Panc1 (cell line): Measurements from ENCODE around the gene RBCK1. TPM values are rescaled to one million over a fixed set of nuclear protein-coding genes. Genes with fewer than 3 reads are reported as not detected.

Experiments used
- ATAC-seq: fragments of 200-7000 bp; cut with Tn5 transposase; 2 replicates; pipeline ENCODE4 v1.9.1; 2020; ENCODE audit warnings: mild to moderate bottlenecking, moderate library complexity
- BruUV-seq: library from RNA; stranded (reverse); fragments of 400-500 nt; replicated peaks from 2 replicates; lab custom pipeline; 2021; lab: Mats Ljungman, UMichigan
- CTCF ChIA-PET: fragments of 300-600 bp; sonication (Branson Sonifier 250); formaldehyde crosslinking; loops from one replicate; lab custom pipeline; 2022; ENCODE audit warnings: antibody characterized with exemption; lab: Charles Lee
- POLR2A ChIA-PET: fragments of 300-600 bp; sonication (Branson Sonifier 250); formaldehyde crosslinking; loops from one replicate; lab custom pipeline; 2022; ENCODE audit warnings: antibody characterized with exemption; lab: Charles Lee
- DNase-seq: peaks from one replicate; pipeline ENCODE4 v3.0.0-alpha.2; 2010; ENCODE audit warnings: low read depth, low spot score
- H3K27ac ChIP-seq: 2 replicates; pipeline ENCODE4 v1.5.1; 2011; ENCODE audit warnings: mild to moderate bottlenecking, low read length, inconsistent platforms
- H3K27me3 ChIP-seq: fragments of 200-500 bp; sonication (Bioruptor generic); 2 replicates; pipeline ENCODE4 v1.6.0; 2014; ENCODE audit warnings: low read length, inconsistent platforms; ENCODE audit not compliant: control insufficient read depth, insufficient read depth
- H3K36me3 ChIP-seq: fragments of 200-500 bp; sonication (Bioruptor generic); 2 replicates; pipeline ENCODE4 v1.5.1; 2014; ENCODE audit warnings: inconsistent platforms, mild to moderate bottlenecking, low read length, moderate library complexity; ENCODE audit not compliant: control insufficient read depth, insufficient read depth
- H3K4me1 ChIP-seq: 2 replicates; pipeline ENCODE4 v1.5.1; 2011; ENCODE audit warnings: inconsistent platforms, mild to moderate bottlenecking, low read length, moderate library complexity; ENCODE audit not compliant: control insufficient read depth, insufficient read depth
- H3K4me3 ChIP-seq, 2 experiments: 2 replicates each; pipeline ENCODE4 v1.5.1; 2011 to 2012; ENCODE audit warnings: low read depth in 2 of 2, low read length in 2 of 2, mild to moderate bottlenecking in 2 of 2, inconsistent platforms in 1 of 2, moderate library complexity in 1 of 2
- H3K9me3 ChIP-seq: fragments of 200-500 bp; sonication (Bioruptor generic); 2 replicates; pipeline ENCODE4 v1.5.1; 2014; ENCODE audit warnings: low read depth, mild to moderate bottlenecking, inconsistent platforms, low read length, moderate library complexity; ENCODE audit not compliant: control insufficient read depth, insufficient read depth
- CTCF ChIP-seq: fragments of 450-650 bp; IDR thresholded peaks from 2 replicates; pipeline ENCODE4 v1.5.1; 2017; ENCODE audit warnings: mild to moderate bottlenecking
- POLR2AphosphoS5 ChIP-seq: IDR thresholded peaks from 2 replicates; pipeline ENCODE4 v1.6.1; 2012; ENCODE audit warnings: mild to moderate bottlenecking, low read depth, low read length, moderate library complexity
- REST ChIP-seq, 2 experiments: IDR thresholded peaks; 2 replicates each; pipeline ENCODE4 v1.6.1; 2011 to 2012; ENCODE audit warnings: low read depth in 2 of 2, control low read depth in 1 of 2, low read length in 1 of 2, mild to moderate bottlenecking in 1 of 2, moderate library complexity in 1 of 2; ENCODE audit not compliant: insufficient read depth in 1 of 2
- SIN3A ChIP-seq: IDR thresholded peaks from 2 replicates; pipeline ENCODE4 v1.6.1; 2012; ENCODE audit warnings: low read depth, mild to moderate bottlenecking, low read length, moderate library complexity, borderline replicate concordance; ENCODE audit not compliant: insufficient read depth
- TCF7L2 ChIP-seq: IDR thresholded peaks from 2 replicates; pipeline ENCODE4 v1.6.1; 2011; ENCODE audit warnings: mild to moderate bottlenecking, low read depth, low read length, inconsistent platforms
- in situ Hi-C: cut with HindIII; loops from 2 replicates; pipeline ENCODE4 v1.10.0; 2016; ENCODE audit warnings: low sequenced_read_pairs, low pct_unique_long_range_greater_than_20kb
- intact Hi-C: fragments of 100-400 bp; cut with micrococcal nuclease; formaldehyde crosslinking; loops from one replicate; pipeline ENCODE4 v1.10.0; 2022; ENCODE audit not compliant: unreplicated experiment
- total RNA-seq: library from RNA; stranded (reverse); gene quantifications from one replicate; pipeline ENCODE4 v1.2.1, GENCODE V29; 2021; ENCODE audit not compliant: unreplicated experiment

Gene RBCK1
- total RNA-seq, 1 experiment from 2014 or later, result 97.1 TPM

- Histone ChIP-seq H3K27me3 (no peaks in the 10 kb centered on the region), H3K4me1 (no peaks in the 10 kb centered on the region), H3K9me3 (no peaks in the 10 kb centered on the region), H3K27ac (no peak overlapping the region), H3K4me3 (no peak overlapping the region), H3K36me3 (peaks cover 5% of the 10 kb centered on the region; the same call in 1 of the 2 replicates)
- intact Hi-C loops, result loop anchor here (5.0 kb wide), 1 partner anchor 83 kb away; no protein-coding TSS in a partner anchor
- ChIA-PET CTCF (no interaction called here), POLR2A (no interaction called here)
- no TSS peak for BruUV-seq
- TF ChIP-seq SIN3A (no peak), REST (IDR thresholded peaks at IDR 0.05; ENCODE audit: insufficient read depth in 1 of 2, low read depth in 2 of 2, low read length in 1 of 2) (no peak), CTCF (no peak), POLR2AphosphoS5 (no peak), TCF7L2 (no peak)
- DNase-seq (no peak), ATAC-seq (no peak)
- in situ Hi-C loops, result no loop called here
These were observed 26.7 kb downstream of the RBCK1 start for GRCh38 chr20:434661-435419.

- ATAC-seq, result no peak
- intact Hi-C loops, result no loop called here
- no peak overlapping the region for H3K4me3 ChIP-seq
- no peaks in the 10 kb centered on the region for H3K27me3 ChIP-seq
- H3K36me3 ChIP-seq, result peaks cover 8% of the 10 kb centered on the region; the same call in 1 of the 2 replicates
- in situ Hi-C loops, result no loop called here
- ChIA-PET POLR2A (no interaction called here), CTCF (no interaction called here)
- no peak for DNase-seq
- no TSS peak for BruUV-seq
- H3K9me3 ChIP-seq, result no peaks in the 10 kb centered on the region
- TF ChIP-seq SIN3A, result no peak
- TF ChIP-seq CTCF, result no peak
- no peak for TF ChIP-seq TCF7L2
- no peak for TF ChIP-seq REST (IDR thresholded peaks at IDR 0.05; ENCODE audit: insufficient read depth in 1 of 2, low read depth in 2 of 2, low read length in 1 of 2)
- TF ChIP-seq POLR2AphosphoS5, result no peak
- no peak overlapping the region for H3K27ac ChIP-seq
- no peaks in the 10 kb centered on the region for H3K4me1 ChIP-seq
These were observed 27.5 kb downstream of the RBCK1 start for GRCh38 chr20:435558-435957.
